WTC11 (cell line): Measurements from ENCODE around the gene KAZN. TPM values are rescaled to one million over a fixed set of nuclear protein-coding genes. Genes with fewer than 3 reads are reported as not detected.

Experiments
- ATAC-seq: fragments of 200-7000 bp; cut with Tn5 transposase; 2 replicates; pipeline ENCODE4 v1.10.0; 2021; ENCODE audit warnings: mild to moderate bottlenecking, moderate library complexity
- CTCF ChIA-PET: fragments of 300-600 bp; sonication (Branson Sonifier 250); formaldehyde crosslinking; loops from one replicate; lab custom pipeline; 2021; ENCODE audit warnings: antibody characterized with exemption; lab: Charles Lee
- POLR2A ChIA-PET: fragments of 350-600 bp; sonication (Branson Sonifier 250); formaldehyde crosslinking; loops from one replicate; lab custom pipeline; 2021; ENCODE audit warnings: antibody characterized with exemption; lab: Charles Lee
- DNase-seq: peaks from one replicate; pipeline ENCODE4 v3.0.0; 2021; ENCODE audit warnings: low spot score
- H3K27ac Mint-ChIP-seq: 2 replicates; pipeline ENCODE4 v1.8.0; 2021; ENCODE audit warnings: mixed read lengths
- H3K27me3 Mint-ChIP-seq: 2 replicates; pipeline ENCODE4 v1.8.0; 2021; ENCODE audit warnings: low read depth, mild to moderate bottlenecking, moderate library complexity, mixed read lengths
- H3K36me3 Mint-ChIP-seq: 2 replicates; pipeline ENCODE4 v1.8.0; 2021; ENCODE audit warnings: mixed read lengths
- H3K4me1 Mint-ChIP-seq: 2 replicates; pipeline ENCODE4 v1.8.0; 2022; ENCODE audit warnings: mixed read lengths
- H3K4me3 Mint-ChIP-seq: 2 replicates; pipeline ENCODE4 v1.8.0; 2021; ENCODE audit warnings: mild to moderate bottlenecking, moderate library complexity, mixed read lengths
- H3K9me3 Mint-ChIP-seq: 2 replicates; pipeline ENCODE4 v1.8.0; 2021; ENCODE audit warnings: mixed read lengths
- CBFB ChIP-seq: sonication (generic); formaldehyde crosslinking; IDR thresholded peaks from 2 replicates; pipeline ENCODE4 v1.8.1; 2022; ENCODE audit warnings: mild to moderate bottlenecking, low read depth, missing genetic modification reagents
- CREB1 ChIP-seq: sonication (generic); formaldehyde crosslinking; IDR thresholded peaks from 2 replicates; pipeline ENCODE4 v1.8.0; 2023; ENCODE audit warnings: mild to moderate bottlenecking, missing genetic modification reagents
- EMX1 ChIP-seq: fragments of 250-450 bp; sonication (Bioruptor Pico); IDR thresholded peaks from 2 replicates; pipeline ENCODE4 v1.8.0; 2021; ENCODE audit warnings: mild to moderate bottlenecking
- ETV6 ChIP-seq: sonication (generic); formaldehyde crosslinking; IDR thresholded peaks from 2 replicates; pipeline ENCODE4 v1.8.1; 2022; ENCODE audit warnings: mild to moderate bottlenecking, missing genetic modification reagents
- FOXK1 ChIP-seq: sonication (generic); formaldehyde crosslinking; IDR thresholded peaks from 2 replicates; pipeline ENCODE4 v1.8.0; 2022; ENCODE audit warnings: mild to moderate bottlenecking, moderate library complexity, missing genetic modification reagents
- GRHL2 ChIP-seq: fragments of 250-450 bp; sonication (Bioruptor Pico); IDR thresholded peaks from 2 replicates; pipeline ENCODE4 v1.8.0; 2022; ENCODE audit warnings: mild to moderate bottlenecking, moderate library complexity; ENCODE audit not compliant: insufficient replicate concordance, severe bottlenecking
- HMGA2 ChIP-seq: fragments of 250-450 bp; sonication (Bioruptor Pico); IDR thresholded peaks from 2 replicates; pipeline ENCODE4 v1.4.0; 2021; ENCODE audit warnings: mild to moderate bottlenecking, moderate library complexity
- IRF2 ChIP-seq: sonication (generic); formaldehyde crosslinking; IDR thresholded peaks from 2 replicates; pipeline ENCODE4 v1.8.0; 2022; ENCODE audit warnings: low read depth, missing genetic modification reagents, borderline replicate concordance
- JUN ChIP-seq: sonication (generic); formaldehyde crosslinking; IDR thresholded peaks from 2 replicates; pipeline ENCODE4 v1.8.0; 2023; ENCODE audit warnings: mild to moderate bottlenecking, missing genetic modification reagents
- KAT7 ChIP-seq: sonication (generic); formaldehyde crosslinking; IDR thresholded peaks from 2 replicates; pipeline ENCODE4 v1.8.1; 2023; ENCODE audit warnings: missing genetic modification reagents, mild to moderate bottlenecking, borderline replicate concordance
- MXD4 ChIP-seq: fragments of 250-450 bp; sonication (Bioruptor Pico); IDR thresholded peaks from 2 replicates; pipeline ENCODE4 v1.8.0; 2021; ENCODE audit warnings: mild to moderate bottlenecking, moderate library complexity, borderline replicate concordance
- MYBL2 ChIP-seq: sonication (generic); formaldehyde crosslinking; IDR thresholded peaks from 2 replicates; pipeline ENCODE4 v1.8.1; 2023; ENCODE audit warnings: mild to moderate bottlenecking, moderate library complexity, missing genetic modification reagents
- NFATC4 ChIP-seq: fragments of 250-450 bp; sonication (Bioruptor Pico); IDR thresholded peaks from 2 replicates; pipeline ENCODE4 v1.9.0; 2021; ENCODE audit warnings: mild to moderate bottlenecking
- NR2C2 ChIP-seq: sonication (generic); formaldehyde crosslinking; IDR thresholded peaks from 2 replicates; pipeline ENCODE4 v1.8.0; 2022; ENCODE audit warnings: mild to moderate bottlenecking, missing genetic modification reagents
- NR3C1 ChIP-seq: sonication (generic); formaldehyde crosslinking; conservative IDR thresholded peaks from 2 replicates; pipeline ENCODE4 v1.8.1; 2023; ENCODE audit warnings: low read depth, mild to moderate bottlenecking, missing genetic modification reagents
- SMAD4 ChIP-seq: sonication (generic); formaldehyde crosslinking; IDR thresholded peaks from 2 replicates; pipeline ENCODE4 v1.8.0; 2022; ENCODE audit warnings: mild to moderate bottlenecking, missing genetic modification reagents
- TP53 ChIP-seq: sonication (generic); formaldehyde crosslinking; IDR thresholded peaks from 2 replicates; pipeline ENCODE4 v1.8.1; 2023; ENCODE audit warnings: mild to moderate bottlenecking, missing genetic modification reagents
- ZNF263 ChIP-seq: sonication (generic); formaldehyde crosslinking; IDR thresholded peaks from 2 replicates; pipeline ENCODE4 v1.8.1; 2022; ENCODE audit warnings: low read depth, mild to moderate bottlenecking, moderate library complexity, missing genetic modification reagents
- total RNA-seq: library from RNA; stranded (reverse); gene quantifications from 3 replicates; pipeline ENCODE4 v1.2.3, GENCODE V29; 2021
- TF ChIP-seq, protein P1 (sequence below): fragments of 250-450 bp; sonication (Bioruptor Pico); IDR thresholded peaks from 2 replicates; pipeline ENCODE4 v1.9.0; 2021; ENCODE audit warnings: mild to moderate bottlenecking
- TF ChIP-seq, protein P2 (sequence below): sonication (generic); formaldehyde crosslinking; IDR thresholded peaks from 2 replicates; pipeline ENCODE4 v1.8.1; 2023; ENCODE audit warnings: mild to moderate bottlenecking, missing genetic modification reagents
- TF ChIP-seq, protein P3 (sequence below): sonication (generic); formaldehyde crosslinking; IDR thresholded peaks from 2 replicates; pipeline ENCODE4 v1.8.1; 2022; ENCODE audit warnings: mild to moderate bottlenecking, moderate library complexity, missing genetic modification reagents
- TF ChIP-seq, protein P4 (sequence below): sonication (generic); formaldehyde crosslinking; IDR thresholded peaks from 2 replicates; pipeline ENCODE4 v1.8.0; 2022; ENCODE audit warnings: mild to moderate bottlenecking, missing genetic modification reagents
- TF ChIP-seq, protein P5 (sequence below): sonication (generic); formaldehyde crosslinking; IDR thresholded peaks from 2 replicates; pipeline ENCODE4 v1.8.1; 2022; ENCODE audit warnings: mild to moderate bottlenecking, missing genetic modification reagents, moderate library complexity, borderline replicate concordance
- TF ChIP-seq, protein P6 (sequence below): fragments of 200-600 bp; IDR thresholded peaks from 2 replicates; pipeline ENCODE4 v1.8.0; 2022; ENCODE audit warnings: antibody characterized with exemption
- TF ChIP-seq, protein P7 (sequence below): sonication (generic); formaldehyde crosslinking; IDR thresholded peaks from 2 replicates; pipeline ENCODE4 v1.8.0; 2022; ENCODE audit warnings: mild to moderate bottlenecking, missing genetic modification reagents

KAZN gene
- total RNA-seq, 1 experiment from 2014 or later: 19.9 TPM

DNA sequence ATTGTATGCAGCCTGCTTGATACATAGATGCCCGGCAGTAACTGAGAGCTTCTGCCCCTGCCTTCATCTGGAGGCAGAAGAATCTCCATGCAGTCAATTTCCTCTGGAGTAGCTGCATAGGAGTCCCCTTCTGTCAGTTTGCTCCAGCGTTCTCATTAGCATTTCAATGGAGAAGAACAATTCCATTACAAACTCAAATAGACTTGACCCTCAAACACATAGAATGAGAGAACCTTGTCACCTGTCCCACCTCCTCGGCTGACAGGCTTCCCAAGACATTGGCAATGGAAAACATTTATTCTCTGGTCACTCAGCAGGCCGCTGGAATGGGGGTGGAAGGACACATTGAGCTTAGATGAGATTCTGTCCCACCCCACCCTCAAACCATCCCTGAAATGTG, 509.4 kb downstream of the KAZN start:
- ATAC-seq: peak; percentile 11; the same call in 1 of the 2 replicates

DNA sequence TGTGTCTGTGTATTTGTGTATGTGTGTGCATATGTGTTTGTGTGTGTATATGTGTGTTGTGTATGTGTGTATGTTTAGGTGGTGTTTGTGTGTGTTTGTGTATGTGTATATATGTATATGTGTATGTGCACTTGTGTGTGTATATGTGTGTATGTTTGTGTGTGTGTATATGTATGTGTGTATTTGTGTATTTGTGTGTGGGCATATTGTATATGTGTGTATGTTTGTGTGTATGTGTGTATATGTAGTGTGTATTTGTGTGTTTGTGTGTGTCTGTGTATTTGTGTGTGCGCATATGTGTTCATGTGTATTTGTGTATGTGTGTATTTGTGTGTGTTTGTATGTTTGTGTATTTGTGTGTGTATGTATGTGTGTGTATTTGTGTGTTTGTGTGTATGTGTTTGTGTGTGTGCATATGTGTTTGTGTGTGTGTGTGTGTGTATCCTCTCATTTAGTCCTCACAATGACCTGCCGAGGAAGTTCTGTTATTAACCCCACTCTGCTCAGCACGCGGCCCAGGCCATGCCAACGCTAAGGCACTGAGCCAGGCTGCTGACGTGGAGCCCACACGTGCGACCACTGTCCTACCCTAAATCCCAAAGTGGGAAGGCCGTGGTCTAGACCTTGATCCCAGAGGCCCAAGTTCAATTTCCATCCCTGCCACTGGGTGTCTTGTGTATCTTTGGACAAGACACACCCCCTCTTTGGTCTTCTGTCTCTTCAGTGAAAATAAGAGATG, 511.8 kb downstream of the KAZN start:
- TF ChIP-seq MYBL2 (CRISPR knock-in tag): no peak
- no peak for TF ChIP-seq FOXK1 (CRISPR knock-in tag)
- TF ChIP-seq ZNF263 (CRISPR knock-in tag): no peak
- TF ChIP-seq, protein P1, sequence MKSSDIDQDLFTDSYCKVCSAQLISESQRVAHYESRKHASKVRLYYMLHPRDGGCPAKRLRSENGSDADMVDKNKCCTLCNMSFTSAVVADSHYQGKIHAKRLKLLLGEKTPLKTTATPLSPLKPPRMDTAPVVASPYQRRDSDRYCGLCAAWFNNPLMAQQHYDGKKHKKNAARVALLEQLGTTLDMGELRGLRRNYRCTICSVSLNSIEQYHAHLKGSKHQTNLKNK: no peak
- no peak for TF ChIP-seq JUN
- TF ChIP-seq, protein P2, sequence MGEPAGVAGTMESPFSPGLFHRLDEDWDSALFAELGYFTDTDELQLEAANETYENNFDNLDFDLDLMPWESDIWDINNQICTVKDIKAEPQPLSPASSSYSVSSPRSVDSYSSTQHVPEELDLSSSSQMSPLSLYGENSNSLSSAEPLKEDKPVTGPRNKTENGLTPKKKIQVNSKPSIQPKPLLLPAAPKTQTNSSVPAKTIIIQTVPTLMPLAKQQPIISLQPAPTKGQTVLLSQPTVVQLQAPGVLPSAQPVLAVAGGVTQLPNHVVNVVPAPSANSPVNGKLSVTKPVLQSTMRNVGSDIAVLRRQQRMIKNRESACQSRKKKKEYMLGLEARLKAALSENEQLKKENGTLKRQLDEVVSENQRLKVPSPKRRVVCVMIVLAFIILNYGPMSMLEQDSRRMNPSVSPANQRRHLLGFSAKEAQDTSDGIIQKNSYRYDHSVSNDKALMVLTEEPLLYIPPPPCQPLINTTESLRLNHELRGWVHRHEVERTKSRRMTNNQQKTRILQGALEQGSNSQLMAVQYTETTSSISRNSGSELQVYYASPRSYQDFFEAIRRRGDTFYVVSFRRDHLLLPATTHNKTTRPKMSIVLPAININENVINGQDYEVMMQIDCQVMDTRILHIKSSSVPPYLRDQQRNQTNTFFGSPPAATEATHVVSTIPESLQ: no peak
- no peak for TF ChIP-seq NFATC4 (CRISPR knock-in tag)
- no peak for TF ChIP-seq CREB1 (CRISPR knock-in tag)
- no peak for TF ChIP-seq CBFB
- TF ChIP-seq, protein P3, sequence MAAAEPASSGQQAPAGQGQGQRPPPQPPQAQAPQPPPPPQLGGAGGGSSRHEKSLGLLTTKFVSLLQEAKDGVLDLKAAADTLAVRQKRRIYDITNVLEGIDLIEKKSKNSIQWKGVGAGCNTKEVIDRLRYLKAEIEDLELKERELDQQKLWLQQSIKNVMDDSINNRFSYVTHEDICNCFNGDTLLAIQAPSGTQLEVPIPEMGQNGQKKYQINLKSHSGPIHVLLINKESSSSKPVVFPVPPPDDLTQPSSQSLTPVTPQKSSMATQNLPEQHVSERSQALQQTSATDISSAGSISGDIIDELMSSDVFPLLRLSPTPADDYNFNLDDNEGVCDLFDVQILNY (CRISPR knock-in tag): no peak
- TF ChIP-seq, protein P4, sequence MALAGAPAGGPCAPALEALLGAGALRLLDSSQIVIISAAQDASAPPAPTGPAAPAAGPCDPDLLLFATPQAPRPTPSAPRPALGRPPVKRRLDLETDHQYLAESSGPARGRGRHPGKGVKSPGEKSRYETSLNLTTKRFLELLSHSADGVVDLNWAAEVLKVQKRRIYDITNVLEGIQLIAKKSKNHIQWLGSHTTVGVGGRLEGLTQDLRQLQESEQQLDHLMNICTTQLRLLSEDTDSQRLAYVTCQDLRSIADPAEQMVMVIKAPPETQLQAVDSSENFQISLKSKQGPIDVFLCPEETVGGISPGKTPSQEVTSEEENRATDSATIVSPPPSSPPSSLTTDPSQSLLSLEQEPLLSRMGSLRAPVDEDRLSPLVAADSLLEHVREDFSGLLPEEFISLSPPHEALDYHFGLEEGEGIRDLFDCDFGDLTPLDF (CRISPR knock-in tag): no peak
- no peak for TF ChIP-seq GRHL2 (CRISPR knock-in tag)
- no peak for TF ChIP-seq ETV6 (CRISPR knock-in tag)
- no peak for TF ChIP-seq NR3C1
- no peak for TF ChIP-seq IRF2 (CRISPR knock-in tag)
- no peak for TF ChIP-seq SMAD4
- no peak for TF ChIP-seq MXD4 (CRISPR knock-in tag)
- TF ChIP-seq KAT7 (CRISPR knock-in tag): no peak
- TF ChIP-seq HMGA2 (CRISPR knock-in tag): no peak
- TF ChIP-seq, all 79 proteins: peak for 0
- no peaks in the 10 kb centered on the region; the same call in 1 of the 2 replicates for H3K27me3 Mint-ChIP-seq
- peaks cover 26% of the 10 kb centered on the region for H3K4me1 Mint-ChIP-seq
- no peak overlapping the region for H3K27ac Mint-ChIP-seq
- H3K9me3 Mint-ChIP-seq: no peaks in the 10 kb centered on the region
- ATAC-seq: peak; percentile 18
- no peak overlapping the region for H3K4me3 Mint-ChIP-seq
- POLR2A ChIA-PET: interaction anchor here (1.0 kb wide), 1 partner anchor 533 kb away, joined by 3 read pairs; no protein-coding TSS in a partner anchor
- CTCF ChIA-PET: interaction anchor here (0.7 to 2.5 kb wide), 18 partner anchors 10 to 351 kb away, joined by 3 to 25 read pairs (median 4); partner anchors contain the start of gene TMEM51
- no peaks in the 10 kb centered on the region for H3K36me3 Mint-ChIP-seq
- DNase-seq: no peak

More for the DNA sequence above, 509.4 kb downstream of the KAZN start:
- Mint-ChIP-seq H3K36me3 (no peaks in the 10 kb centered on the region), H3K27me3 (peaks cover 4% of the 10 kb centered on the region; the same call in 1 of the 2 replicates), H3K27ac (peak overlapping the region; percentile 13; the same call in 1 of the 2 replicates), H3K4me3 (no peak overlapping the region; the same call in 1 of the 2 replicates), H3K9me3 (no peaks in the 10 kb centered on the region), H3K4me1 (peaks cover 26% of the 10 kb centered on the region)
- ChIA-PET POLR2A (interaction anchor here (0.5 kb wide), 1 partner anchor 106 kb away, joined by 3 read pairs; no protein-coding TSS in a partner anchor), CTCF (interaction anchor here (0.6 to 2.7 kb wide), 11 partner anchors 20 to 330 kb away, joined by 3 to 15 read pairs (median 4); no protein-coding TSS in a partner anchor)
- TF ChIP-seq, protein P5, sequence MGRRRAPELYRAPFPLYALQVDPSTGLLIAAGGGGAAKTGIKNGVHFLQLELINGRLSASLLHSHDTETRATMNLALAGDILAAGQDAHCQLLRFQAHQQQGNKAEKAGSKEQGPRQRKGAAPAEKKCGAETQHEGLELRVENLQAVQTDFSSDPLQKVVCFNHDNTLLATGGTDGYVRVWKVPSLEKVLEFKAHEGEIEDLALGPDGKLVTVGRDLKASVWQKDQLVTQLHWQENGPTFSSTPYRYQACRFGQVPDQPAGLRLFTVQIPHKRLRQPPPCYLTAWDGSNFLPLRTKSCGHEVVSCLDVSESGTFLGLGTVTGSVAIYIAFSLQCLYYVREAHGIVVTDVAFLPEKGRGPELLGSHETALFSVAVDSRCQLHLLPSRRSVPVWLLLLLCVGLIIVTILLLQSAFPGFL: no peak
- TF ChIP-seq TP53 (CRISPR knock-in tag) (no peak), NR2C2 (no peak), EMX1 (CRISPR knock-in tag) (no peak), CBFB (no peak)
- TF ChIP-seq, protein P6, sequence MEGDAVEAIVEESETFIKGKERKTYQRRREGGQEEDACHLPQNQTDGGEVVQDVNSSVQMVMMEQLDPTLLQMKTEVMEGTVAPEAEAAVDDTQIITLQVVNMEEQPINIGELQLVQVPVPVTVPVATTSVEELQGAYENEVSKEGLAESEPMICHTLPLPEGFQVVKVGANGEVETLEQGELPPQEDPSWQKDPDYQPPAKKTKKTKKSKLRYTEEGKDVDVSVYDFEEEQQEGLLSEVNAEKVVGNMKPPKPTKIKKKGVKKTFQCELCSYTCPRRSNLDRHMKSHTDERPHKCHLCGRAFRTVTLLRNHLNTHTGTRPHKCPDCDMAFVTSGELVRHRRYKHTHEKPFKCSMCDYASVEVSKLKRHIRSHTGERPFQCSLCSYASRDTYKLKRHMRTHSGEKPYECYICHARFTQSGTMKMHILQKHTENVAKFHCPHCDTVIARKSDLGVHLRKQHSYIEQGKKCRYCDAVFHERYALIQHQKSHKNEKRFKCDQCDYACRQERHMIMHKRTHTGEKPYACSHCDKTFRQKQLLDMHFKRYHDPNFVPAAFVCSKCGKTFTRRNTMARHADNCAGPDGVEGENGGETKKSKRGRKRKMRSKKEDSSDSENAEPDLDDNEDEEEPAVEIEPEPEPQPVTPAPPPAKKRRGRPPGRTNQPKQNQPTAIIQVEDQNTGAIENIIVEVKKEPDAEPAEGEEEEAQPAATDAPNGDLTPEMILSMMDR: no peak
- TF ChIP-seq, protein P7, sequence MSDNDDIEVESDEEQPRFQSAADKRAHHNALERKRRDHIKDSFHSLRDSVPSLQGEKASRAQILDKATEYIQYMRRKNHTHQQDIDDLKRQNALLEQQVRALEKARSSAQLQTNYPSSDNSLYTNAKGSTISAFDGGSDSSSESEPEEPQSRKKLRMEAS (CRISPR knock-in tag): 0 out of 2 replicates have a peak, but pooled peaks have one; percentile 13
- DNase-seq: no peak
